ENCODE results near the gene CHRDL2. TPM values are rescaled to one million over a fixed set of nuclear protein-coding genes. Genes with fewer than 3 reads are reported as not detected.

Gene CHRDL2
- total and polyA plus RNA-seq, 9 donors: 0.22 to 12.3 (median 2.7) TPM; not detected in 4

- no peaks in the 10 kb centered on the region for H3K4me1 ChIP-seq (ENCODE audit: insufficient read depth)
- H3K4me3 ChIP-seq: no peak overlapping the region
- intact Hi-C loops (cut with DNase I): loop anchor here in 3 of 4 donors (5.0 to 10.0 kb wide), 4 partner anchors 92 to 272 kb away; no protein-coding TSS in a partner anchor
- no peaks in the 10 kb centered on the region for H3K27me3 ChIP-seq
- H3K9me3 ChIP-seq: no peaks in the 10 kb centered on the region
- TF ChIP-seq POLR2A (IDR thresholded peaks at IDR 0.05): peak; percentile 24
- TF ChIP-seq EP300 (IDR thresholded peaks at IDR 0.05): no peak
- peak; percentile 84 to 94 (median 91) for TF ChIP-seq CTCF (IDR thresholded peaks at IDR 0.05)
- peak; percentile 71 to 84 (median 78) for DNase-seq
- H3K36me3 ChIP-seq: no peaks in the 10 kb centered on the region
- 9 to 12% (median 10%) methylated on average over 13 of the region's 13 CpGs for WGBS, 3 donors
- H3K27ac ChIP-seq: no peak overlapping the region
These were observed 4.6 kb downstream of the CHRDL2 start for GRCh38 chr11:74726547-74727182.

GRCh38 chr11:74725701-74726100 is 5.5 kb downstream of the CHRDL2 start:
- H3K9me3 ChIP-seq: no peaks in the 10 kb centered on the region
- intact Hi-C loops (cut with DNase I): loop anchor here in 3 of 4 donors (5.0 to 10.0 kb wide), 4 partner anchors 91 to 271 kb away; no protein-coding TSS in a partner anchor
- no peak for DNase-seq
- H3K4me1 ChIP-seq (ENCODE audit: insufficient read depth): peaks cover 6% of the 10 kb centered on the region
- no peaks in the 10 kb centered on the region for H3K36me3 ChIP-seq
- H3K4me3 ChIP-seq: no peak overlapping the region
- no peaks in the 10 kb centered on the region for H3K27me3 ChIP-seq
- TF ChIP-seq POLR2A (IDR thresholded peaks at IDR 0.05): no peak
- TF ChIP-seq EP300 (IDR thresholded peaks at IDR 0.05): no peak
- TF ChIP-seq CTCF (IDR thresholded peaks at IDR 0.05): no peak
- WGBS, 3 donors: 59 to 63% (median 61%) methylated on average over 4 of the region's 4 CpGs
- no peak overlapping the region for H3K27ac ChIP-seq

GRCh38 chr11:74723511-74723910 is 7.7 kb downstream of the CHRDL2 start:
- no peak for DNase-seq
- intact Hi-C loops (cut with DNase I): loop anchor here in 3 of 4 donors (10.0 kb wide), 2 partner anchors 89 to 269 kb away; no protein-coding TSS in a partner anchor
- H3K36me3 ChIP-seq: no peaks in the 10 kb centered on the region
- no peak for TF ChIP-seq POLR2A (IDR thresholded peaks at IDR 0.05)
- no peak for TF ChIP-seq EP300 (IDR thresholded peaks at IDR 0.05)
- TF ChIP-seq CTCF (IDR thresholded peaks at IDR 0.05): no peak
- 76 to 87% (median 84%) methylated on average over 5 of the region's 5 CpGs for WGBS, 3 donors
- H3K27ac ChIP-seq: no peak overlapping the region
- H3K27me3 ChIP-seq: no peaks in the 10 kb centered on the region
- H3K4me3 ChIP-seq: no peak overlapping the region
- H3K4me1 ChIP-seq (ENCODE audit: insufficient read depth): peaks cover 13% of the 10 kb centered on the region
- H3K9me3 ChIP-seq: no peaks in the 10 kb centered on the region

- intact Hi-C loops (cut with DNase I): loop anchor here in 3 of 4 donors (10.0 kb wide), 2 partner anchors 87 to 267 kb away; no protein-coding TSS in a partner anchor
- H3K27me3 ChIP-seq: no peaks in the 10 kb centered on the region
- no peak for DNase-seq
- peaks cover 17% of the 10 kb centered on the region for H3K4me1 ChIP-seq (ENCODE audit: insufficient read depth)
- H3K36me3 ChIP-seq: no peaks in the 10 kb centered on the region
- peak overlapping the region in 1 of 2 donors; percentile 64 for H3K27ac ChIP-seq
- H3K9me3 ChIP-seq: no peaks in the 10 kb centered on the region
- H3K4me3 ChIP-seq: no peak overlapping the region
- 87 to 90% (median 89%) methylated on average over 3 of the region's 3 CpGs for WGBS, 3 donors
- no peak for TF ChIP-seq EP300 (IDR thresholded peaks at IDR 0.05)
- no peak for TF ChIP-seq POLR2A (IDR thresholded peaks at IDR 0.05)
- TF ChIP-seq CTCF (IDR thresholded peaks at IDR 0.05): no peak
These were observed 9.8 kb downstream of the CHRDL2 start for GRCh38 chr11:74721479-74721835.

Measured in ovary (tissue), 9 donors.